HL-60 (cell line): Measurements from ENCODE around the gene CYSTM1.

Experiments
- CTCF ChIP-seq: IDR thresholded peaks from one replicate; pipeline ENCODE4 v1.5.1; 2011; ENCODE audit warnings: low read length, control low read depth, inconsistent platforms; ENCODE audit not compliant: insufficient read depth
- GABPA ChIP-seq: IDR thresholded peaks from 2 replicates; pipeline ENCODE4 v1.6.1; 2012; ENCODE audit warnings: low read depth
- POLR2AphosphoS5 ChIP-seq: IDR thresholded peaks from 2 replicates; pipeline ENCODE4 v1.6.1; 2012; ENCODE audit warnings: low read depth
- REST ChIP-seq: IDR thresholded peaks from 2 replicates; pipeline ENCODE4 v1.6.1; 2012; ENCODE audit warnings: low read depth; ENCODE audit not compliant: insufficient replicate concordance
- SPI1 ChIP-seq: IDR thresholded peaks from 2 replicates; pipeline ENCODE4 v1.6.1; 2012; ENCODE audit warnings: low read depth, mild to moderate bottlenecking, borderline replicate concordance

- TF ChIP-seq CTCF = no peak
- TF ChIP-seq POLR2AphosphoS5 = no peak
- no peak for TF ChIP-seq REST
- no peak for TF ChIP-seq GABPA
- no peak for TF ChIP-seq SPI1
Observed at GRCh38 chr5:140230373-140230772, 55.4 kb downstream of the CYSTM1 start.
